ENCODE measurements around the gene FZD7.

Gene FZD7

DNA sequence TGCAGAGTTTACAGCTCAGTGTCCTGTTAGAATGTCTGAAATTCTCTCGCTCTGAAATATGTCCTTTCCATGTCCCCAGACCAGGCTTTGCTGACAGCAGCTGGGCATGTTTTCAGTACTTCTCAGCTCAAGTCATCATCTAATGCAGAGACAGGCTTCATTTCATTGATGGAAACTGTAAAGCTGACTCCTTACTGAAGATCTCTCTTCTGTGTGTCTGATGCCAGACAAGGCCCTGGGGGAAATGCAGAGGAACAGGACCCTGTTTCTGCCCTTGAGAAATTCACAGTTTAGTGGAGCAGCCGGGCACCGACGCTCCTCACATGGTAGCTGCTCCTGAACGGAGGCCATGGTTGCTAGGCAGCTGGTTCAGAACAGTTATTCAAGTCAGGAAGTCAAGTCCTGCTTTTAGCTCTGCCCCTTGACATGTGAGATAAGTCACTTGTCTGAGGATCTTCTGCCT is 24.6 kb upstream of the FZD7 start:
- Histone ChIP-seq H3K9me2 (replicated peaks; ENCODE audit: low read depth, low read length) (no peaks in the 10 kb centered on the region), H3K36me3 (ENCODE audit: insufficient read depth, low read length) (no peaks in the 10 kb centered on the region), H3K9ac (ENCODE audit: low read depth, low read length, poor library complexity, severe bottlenecking) (no peak overlapping the region), H3K4me1 (ENCODE audit: insufficient read depth, low read length, poor library complexity, severe bottlenecking) (no peaks in the 10 kb centered on the region), H3K79me2 (ENCODE audit: insufficient read depth, low read length) (no peaks in the 10 kb centered on the region), H4K20me1 (ENCODE audit: insufficient read depth, low read length, poor library complexity, severe bottlenecking) (no peaks in the 10 kb centered on the region), H3K9me3 (ENCODE audit: insufficient read depth, low read depth, low read length) (no peaks in the 10 kb centered on the region), H3K4me3 (ENCODE audit: low read length, poor library complexity, severe bottlenecking) (no peak overlapping the region), H3K27me3 (ENCODE audit: insufficient read depth, low read length, poor library complexity, severe bottlenecking) (no peaks in the 10 kb centered on the region), H2AFZ (ENCODE audit: low read length) (no peak overlapping the region), H3F3A (ENCODE audit: low read depth) (no peaks in the 10 kb centered on the region), H3K4me2 (ENCODE audit: low read depth, low read length, poor library complexity, severe bottlenecking) (no peak overlapping the region)
- TF ChIP-seq, protein P1, sequence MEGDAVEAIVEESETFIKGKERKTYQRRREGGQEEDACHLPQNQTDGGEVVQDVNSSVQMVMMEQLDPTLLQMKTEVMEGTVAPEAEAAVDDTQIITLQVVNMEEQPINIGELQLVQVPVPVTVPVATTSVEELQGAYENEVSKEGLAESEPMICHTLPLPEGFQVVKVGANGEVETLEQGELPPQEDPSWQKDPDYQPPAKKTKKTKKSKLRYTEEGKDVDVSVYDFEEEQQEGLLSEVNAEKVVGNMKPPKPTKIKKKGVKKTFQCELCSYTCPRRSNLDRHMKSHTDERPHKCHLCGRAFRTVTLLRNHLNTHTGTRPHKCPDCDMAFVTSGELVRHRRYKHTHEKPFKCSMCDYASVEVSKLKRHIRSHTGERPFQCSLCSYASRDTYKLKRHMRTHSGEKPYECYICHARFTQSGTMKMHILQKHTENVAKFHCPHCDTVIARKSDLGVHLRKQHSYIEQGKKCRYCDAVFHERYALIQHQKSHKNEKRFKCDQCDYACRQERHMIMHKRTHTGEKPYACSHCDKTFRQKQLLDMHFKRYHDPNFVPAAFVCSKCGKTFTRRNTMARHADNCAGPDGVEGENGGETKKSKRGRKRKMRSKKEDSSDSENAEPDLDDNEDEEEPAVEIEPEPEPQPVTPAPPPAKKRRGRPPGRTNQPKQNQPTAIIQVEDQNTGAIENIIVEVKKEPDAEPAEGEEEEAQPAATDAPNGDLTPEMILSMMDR (conservative IDR thresholded peaks at IDR 0.05; ENCODE audit: low read length): no peak
- TF ChIP-seq EZH2phosphoT487 (IDR thresholded peaks at IDR 0.05; ENCODE audit: borderline replicate concordance): no peak

DNA sequence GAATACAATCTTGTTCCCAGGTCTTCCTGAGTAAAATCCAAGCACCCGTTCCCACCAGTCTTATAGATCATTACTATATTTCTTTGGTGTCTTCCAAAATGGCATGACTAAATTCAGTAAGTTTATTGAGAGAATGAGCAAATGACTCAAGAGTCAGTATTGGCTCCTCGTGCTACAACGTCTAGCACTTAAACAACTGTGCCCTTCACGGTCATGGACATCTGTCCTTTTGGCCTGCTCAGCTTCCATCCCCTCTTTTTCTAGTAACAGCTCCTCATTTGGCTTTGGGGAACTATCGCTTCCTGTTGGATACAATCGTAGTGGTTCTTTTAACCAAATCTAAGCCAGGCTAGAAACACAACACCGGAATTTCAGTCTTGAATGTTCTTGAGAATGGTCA is 24.1 kb upstream of the FZD7 start:
- H3K27me3 ChIP-seq (ENCODE audit: insufficient read depth, low read length, poor library complexity, severe bottlenecking): no peaks in the 10 kb centered on the region
- TF ChIP-seq EZH2phosphoT487 (IDR thresholded peaks at IDR 0.05; ENCODE audit: borderline replicate concordance): no peak
- TF ChIP-seq, protein P1 (conservative IDR thresholded peaks at IDR 0.05; ENCODE audit: low read length): no peak
- H3K4me1 ChIP-seq (ENCODE audit: insufficient read depth, low read length, poor library complexity, severe bottlenecking): no peaks in the 10 kb centered on the region
- H3K9ac ChIP-seq (ENCODE audit: low read depth, low read length, poor library complexity, severe bottlenecking): no peak overlapping the region
- H3K4me2 ChIP-seq (ENCODE audit: low read depth, low read length, poor library complexity, severe bottlenecking): no peak overlapping the region
- H3K4me3 ChIP-seq (ENCODE audit: low read length, poor library complexity, severe bottlenecking): no peak overlapping the region
- H4K20me1 ChIP-seq (ENCODE audit: insufficient read depth, low read length, poor library complexity, severe bottlenecking): no peaks in the 10 kb centered on the region
- no peaks in the 10 kb centered on the region for H3K79me2 ChIP-seq (ENCODE audit: insufficient read depth, low read length)
- no peaks in the 10 kb centered on the region for H3K9me2 ChIP-seq (replicated peaks; ENCODE audit: low read depth, low read length)
- H3K36me3 ChIP-seq (ENCODE audit: insufficient read depth, low read length): no peaks in the 10 kb centered on the region
- H3F3A ChIP-seq (ENCODE audit: low read depth): no peaks in the 10 kb centered on the region
- no peak overlapping the region for H2AFZ ChIP-seq (ENCODE audit: low read length)
- no peaks in the 10 kb centered on the region for H3K9me3 ChIP-seq (ENCODE audit: insufficient read depth, low read depth, low read length)

DNA sequence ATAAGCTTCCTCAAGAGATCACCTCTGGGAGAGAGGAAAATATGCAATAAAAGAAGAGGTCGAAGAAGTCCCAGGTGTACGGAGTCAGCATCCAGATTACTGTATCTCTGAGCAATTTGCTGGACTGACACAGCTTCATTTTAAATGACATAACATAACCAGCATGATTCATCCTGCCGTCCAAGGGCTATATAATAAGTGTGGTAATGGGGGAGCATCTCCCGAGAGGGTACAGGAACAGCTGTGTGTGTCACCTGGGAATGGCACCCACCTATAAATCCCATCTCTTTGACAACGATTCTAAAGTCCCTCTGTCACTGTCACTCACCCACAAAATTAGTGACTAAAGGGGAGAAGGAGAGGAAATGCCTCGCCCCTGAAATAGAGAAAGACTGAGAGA is 19.3 kb upstream of the FZD7 start:
- TF ChIP-seq, protein P1 (conservative IDR thresholded peaks at IDR 0.05; ENCODE audit: low read length): no peak
- H3K4me2 ChIP-seq (ENCODE audit: low read depth, low read length, poor library complexity, severe bottlenecking): no peak overlapping the region
- H3K27me3 ChIP-seq (ENCODE audit: insufficient read depth, low read length, poor library complexity, severe bottlenecking): no peaks in the 10 kb centered on the region

More for the DNA sequence above, 19.3 kb upstream of the FZD7 start:
- H3K4me3 ChIP-seq (ENCODE audit: low read length, poor library complexity, severe bottlenecking): no peak overlapping the region
- H3K79me2 ChIP-seq (ENCODE audit: insufficient read depth, low read length): no peaks in the 10 kb centered on the region
- H3K36me3 ChIP-seq (ENCODE audit: insufficient read depth, low read length): no peaks in the 10 kb centered on the region
- no peak overlapping the region for H2AFZ ChIP-seq (ENCODE audit: low read length)
- no peak overlapping the region for H3K9ac ChIP-seq (ENCODE audit: low read depth, low read length, poor library complexity, severe bottlenecking)
- H3K9me2 ChIP-seq (replicated peaks; ENCODE audit: low read depth, low read length): no peaks in the 10 kb centered on the region
- H3K9me3 ChIP-seq (ENCODE audit: insufficient read depth, low read depth, low read length): no peaks in the 10 kb centered on the region
- no peaks in the 10 kb centered on the region for H3F3A ChIP-seq (ENCODE audit: low read depth)
- H4K20me1 ChIP-seq (ENCODE audit: insufficient read depth, low read length, poor library complexity, severe bottlenecking): no peaks in the 10 kb centered on the region
- H3K4me1 ChIP-seq (ENCODE audit: insufficient read depth, low read length, poor library complexity, severe bottlenecking): no peaks in the 10 kb centered on the region
